Measurements from ENCODE around the gene NEURL1B. TPM values are rescaled to one million over a fixed set of nuclear protein-coding genes. Genes with fewer than 3 reads are reported as not detected.

Gene NEURL1B
- total RNA-seq, 2 donors from 2014 or later = 4.9 to 6.3 TPM

GRCh38 chr5:172612771-172613170, 28.3 kb upstream of the NEURL1B start:
- Histone ChIP-seq H3K27me3 (ENCODE audit: control insufficient read depth, insufficient read depth, low read length, poor library complexity, severe bottlenecking) (no peaks in the 10 kb centered on the region), H3K9ac (ENCODE audit: extremely low read depth, low read length, poor library complexity, severe bottlenecking) (no peak overlapping the region), H3K27ac (ENCODE audit: low read depth, low read length) (no peak overlapping the region), H3K4me3 (ENCODE audit: low read length) (no peak overlapping the region), H3K9me3 (ENCODE audit: control insufficient read depth, low read length) (no peaks in the 10 kb centered on the region), H3K36me3 (ENCODE audit: control insufficient read depth, insufficient read depth, low read length) (no peaks in the 10 kb centered on the region), H3K4me1 (ENCODE audit: control insufficient read depth, insufficient read depth, low read length) (no peaks in the 10 kb centered on the region)
- no peak overlapping the region for H3K4me3 Mint-ChIP-seq
- no peaks in the 10 kb centered on the region for H3K4me1 Mint-ChIP-seq
- no peaks in the 10 kb centered on the region for H3K9me3 Mint-ChIP-seq
- no peak for TF ChIP-seq CTCF (conservative IDR thresholded peaks at IDR 0.05)
- no peaks in the 10 kb centered on the region for H3K36me3 Mint-ChIP-seq (ENCODE audit: low read depth)
- no peak for DNase-seq
- H3K27ac Mint-ChIP-seq = no peak overlapping the region
- H3K27me3 Mint-ChIP-seq (ENCODE audit: insufficient read depth) = peaks cover 5% of the 10 kb centered on the region
- 90 to 91% methylated on average over 4 of the region's 4 CpGs for WGBS, 2 experiments (ENCODE audit: insufficient coverage in 1 of 2, insufficient read length in 1 of 2)

DNA sequence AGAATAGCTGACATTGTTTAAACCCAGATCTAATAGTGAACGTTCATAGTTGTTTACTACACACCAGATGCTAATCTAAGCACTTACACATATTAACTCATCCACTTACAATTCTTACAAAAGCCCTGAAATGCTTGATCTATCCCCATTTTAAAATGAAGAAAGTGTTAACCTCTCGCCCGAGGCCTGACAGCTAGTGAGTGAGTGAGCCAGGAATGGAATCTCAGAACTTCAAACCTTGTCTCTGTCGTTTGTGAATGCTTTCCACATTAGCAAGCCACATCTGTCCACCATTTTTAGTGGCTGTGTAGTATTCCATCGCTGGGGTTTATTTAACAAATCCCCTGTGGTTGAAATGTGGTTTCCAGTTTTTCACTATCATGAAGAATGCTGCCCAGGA, 24.9 kb upstream of the NEURL1B start:
- Histone ChIP-seq H3K9ac (ENCODE audit: extremely low read depth, low read length, poor library complexity, severe bottlenecking) (no peak overlapping the region), H3K9me3 (ENCODE audit: control insufficient read depth, low read length) (no peaks in the 10 kb centered on the region), H3K27me3 (ENCODE audit: control insufficient read depth, insufficient read depth, low read length, poor library complexity, severe bottlenecking) (no peaks in the 10 kb centered on the region), H3K4me3 (ENCODE audit: low read length) (no peak overlapping the region), H3K4me1 (ENCODE audit: control insufficient read depth, insufficient read depth, low read length) (no peaks in the 10 kb centered on the region), H3K36me3 (ENCODE audit: control insufficient read depth, insufficient read depth, low read length) (no peaks in the 10 kb centered on the region), H3K27ac (ENCODE audit: low read depth, low read length) (no peak overlapping the region)
- no peak for TF ChIP-seq CTCF (conservative IDR thresholded peaks at IDR 0.05)
- no peak for DNase-seq
- no peaks in the 10 kb centered on the region for H3K36me3 Mint-ChIP-seq (ENCODE audit: low read depth)
- H3K27ac Mint-ChIP-seq = no peak overlapping the region
- H3K4me1 Mint-ChIP-seq = no peaks in the 10 kb centered on the region
- peaks cover 5% of the 10 kb centered on the region for H3K27me3 Mint-ChIP-seq (ENCODE audit: insufficient read depth)
- WGBS, 2 experiments (ENCODE audit: insufficient coverage in 1 of 2, insufficient read length in 1 of 2) = 68 to 77% methylated on average over 3 to 5 of the region's 5 CpGs
- H3K9me3 Mint-ChIP-seq = no peaks in the 10 kb centered on the region
- no peak overlapping the region for H3K4me3 Mint-ChIP-seq

DNA sequence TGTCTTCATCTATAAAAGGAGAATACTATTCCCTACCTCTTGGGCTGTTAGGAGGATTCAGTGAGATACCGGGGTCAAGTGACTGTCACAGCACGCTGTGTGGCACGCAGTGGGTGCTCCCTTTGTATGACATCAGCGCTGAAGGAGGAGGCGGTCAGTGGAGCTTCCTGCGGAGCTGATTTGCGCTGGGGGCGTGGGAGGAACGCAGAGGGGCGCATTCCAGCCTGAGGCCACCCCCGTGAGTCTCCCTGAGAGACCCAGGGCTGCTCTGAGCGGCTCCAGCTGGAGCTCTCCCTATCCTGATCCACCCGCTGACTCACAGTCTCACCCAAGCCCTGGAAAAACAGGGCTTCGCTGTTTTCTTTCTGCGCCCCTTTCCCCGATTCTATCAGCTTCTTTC, 24.3 kb upstream of the NEURL1B start:
- Histone ChIP-seq H3K4me3 (ENCODE audit: low read length) (no peak overlapping the region), H3K4me1 (ENCODE audit: control insufficient read depth, insufficient read depth, low read length) (no peaks in the 10 kb centered on the region), H3K27ac (ENCODE audit: low read depth, low read length) (no peak overlapping the region), H3K36me3 (ENCODE audit: control insufficient read depth, insufficient read depth, low read length) (no peaks in the 10 kb centered on the region), H3K9ac (ENCODE audit: extremely low read depth, low read length, poor library complexity, severe bottlenecking) (no peak overlapping the region), H3K27me3 (ENCODE audit: control insufficient read depth, insufficient read depth, low read length, poor library complexity, severe bottlenecking) (no peaks in the 10 kb centered on the region), H3K9me3 (ENCODE audit: control insufficient read depth, low read length) (no peaks in the 10 kb centered on the region)
- Mint-ChIP-seq H3K9me3 (no peaks in the 10 kb centered on the region), H3K36me3 (ENCODE audit: low read depth) (no peaks in the 10 kb centered on the region), H3K27ac (no peak overlapping the region), H3K4me1 (no peaks in the 10 kb centered on the region), H3K27me3 (ENCODE audit: insufficient read depth) (peaks cover 5% of the 10 kb centered on the region), H3K4me3 (no peak overlapping the region)
- no peak for DNase-seq
- no peak for TF ChIP-seq CTCF (conservative IDR thresholded peaks at IDR 0.05)
- WGBS, 2 experiments (ENCODE audit: insufficient coverage in 1 of 2, insufficient read length in 1 of 2) = 71 to 78% methylated on average over 4 to 16 of the region's 16 CpGs

Measured in endodermal cell (in vitro differentiated cells).